MM.1S (cell line): ENCODE data around the gene GPR89B.
"Not testable (repeated sequence)": the region's sequence is repeated elsewhere in the genome, so short reads cannot be mapped to it uniquely, and the experiment has no call there.

ENCODE experiments used
- DNase-seq: peaks from one replicate; pipeline ENCODE4 v3.0.0-alpha.2; 2015
- H2AFZ ChIP-seq: fragments of 300-600 bp; sonication (generic); 2 replicates; pipeline ENCODE4 v1.6.0; 2016; ENCODE audit warnings: antibody characterized with exemption, low read length
- H3F3A ChIP-seq: fragments of 300-600 bp; sonication (generic); 2 replicates; pipeline ENCODE4 v1.6.1; 2016; ENCODE audit warnings: mild to moderate bottlenecking, antibody characterized with exemption, low read length, moderate library complexity, mixed read lengths; ENCODE audit not compliant: insufficient read depth
- H3K27ac ChIP-seq: fragments of 300-600 bp; sonication (generic); 2 replicates; pipeline ENCODE4 v1.5.1; 2016; ENCODE audit warnings: mild to moderate bottlenecking, low read length
- H3K27me3 ChIP-seq: fragments of 300-600 bp; sonication (generic); replicated peaks from 2 replicates; pipeline ENCODE4 v1.6.0; 2016; ENCODE audit warnings: low read length; ENCODE audit not compliant: insufficient read depth
- H3K36me3 ChIP-seq: fragments of 300-600 bp; sonication (generic); replicated peaks from 2 replicates; pipeline ENCODE4 v1.6.1; 2016; ENCODE audit warnings: mild to moderate bottlenecking, low read length, mixed read lengths; ENCODE audit not compliant: insufficient read depth
- H3K4me1 ChIP-seq: fragments of 300-600 bp; sonication (generic); 2 replicates; pipeline ENCODE4 v1.6.1; 2016; ENCODE audit warnings: low read length, mixed read lengths
- H3K4me2 ChIP-seq: fragments of 300-600 bp; sonication (generic); 2 replicates; pipeline ENCODE4 v1.6.0; 2016; ENCODE audit warnings: low read depth, low read length
- H3K4me3 ChIP-seq: fragments of 300-600 bp; sonication (generic); 2 replicates; pipeline ENCODE4 v1.5.1; 2016; ENCODE audit warnings: low read length, mixed read lengths
- H3K79me2 ChIP-seq: fragments of 300-600 bp; sonication (generic); 2 replicates; pipeline ENCODE4 v1.6.1; 2016; ENCODE audit warnings: mixed run types, low read length, mixed read lengths
- H3K9ac ChIP-seq: fragments of 300-600 bp; sonication (generic); 2 replicates; pipeline ENCODE4 v1.6.1; 2016; ENCODE audit warnings: low read length, mixed read lengths
- H3K9me2 ChIP-seq: fragments of 300-600 bp; sonication (generic); replicated peaks from 2 replicates; pipeline ENCODE4 v1.6.1; 2016; ENCODE audit warnings: mild to moderate bottlenecking, low read length, mixed read lengths; ENCODE audit not compliant: insufficient read depth
- H3K9me3 ChIP-seq: fragments of 300-600 bp; sonication (generic); replicated peaks from 2 replicates; pipeline ENCODE4 v1.6.1; 2016; ENCODE audit warnings: mild to moderate bottlenecking, low read length, mixed read lengths; ENCODE audit not compliant: insufficient read depth
- H4K20me1 ChIP-seq: fragments of 300-600 bp; sonication (generic); 2 replicates; pipeline ENCODE4 v1.6.1; 2016; ENCODE audit warnings: mild to moderate bottlenecking, low read length, moderate library complexity, mixed read lengths; ENCODE audit not compliant: insufficient read depth

GPR89B gene

GRCh38 chr1:147985374-147985773 is 57.2 kb downstream of the GPR89B start:
- DNase-seq, H3K4me3 ChIP-seq, H3K4me1 ChIP-seq, H3K9ac ChIP-seq, H3K9me2 ChIP-seq, H3K27ac ChIP-seq, H3F3A ChIP-seq, H3K79me2 ChIP-seq, H3K36me3 ChIP-seq, H3K27me3 ChIP-seq, H2AFZ ChIP-seq, H3K4me2 ChIP-seq, H4K20me1 ChIP-seq, H3K9me3 ChIP-seq: not testable (repeated sequence)

DNA sequence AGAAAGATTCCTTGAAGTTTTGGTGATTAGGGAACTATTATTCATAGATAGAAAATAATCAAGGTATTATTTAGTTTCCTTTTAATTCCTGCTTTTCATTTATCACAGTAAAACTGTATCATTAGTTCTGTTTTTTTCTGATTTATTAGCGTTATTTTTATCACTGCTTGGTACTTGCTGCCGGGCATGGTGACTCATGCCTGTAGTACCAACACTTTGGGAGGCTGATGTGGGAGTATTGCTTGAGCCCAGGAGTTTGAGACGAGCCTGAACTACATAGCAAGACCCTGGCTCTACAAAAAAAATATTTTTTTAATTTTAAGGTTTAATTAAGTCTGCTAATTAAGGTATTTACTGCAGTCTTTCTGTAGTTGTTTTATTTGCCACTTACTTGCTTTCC is 59.7 kb downstream of the GPR89B start:
- H3F3A ChIP-seq, H3K4me2 ChIP-seq, H3K27me3 ChIP-seq, H4K20me1 ChIP-seq, H3K4me1 ChIP-seq, H3K27ac ChIP-seq, H3K36me3 ChIP-seq, DNase-seq, H2AFZ ChIP-seq, H3K9ac ChIP-seq, H3K9me3 ChIP-seq, H3K79me2 ChIP-seq, H3K9me2 ChIP-seq, H3K4me3 ChIP-seq: not testable (repeated sequence)

- not testable (repeated sequence) for H2AFZ ChIP-seq, H3K9ac ChIP-seq, H4K20me1 ChIP-seq, H3K4me2 ChIP-seq, DNase-seq, H3K79me2 ChIP-seq, H3K9me2 ChIP-seq, H3K27ac ChIP-seq, H3K27me3 ChIP-seq, H3K4me3 ChIP-seq, H3K36me3 ChIP-seq, H3K4me1 ChIP-seq, H3F3A ChIP-seq, H3K9me3 ChIP-seq
Measured at GRCh38 chr1:147992916-147993315, 64.7 kb downstream of the GPR89B start.

- H4K20me1 ChIP-seq, H3K79me2 ChIP-seq, H3K27ac ChIP-seq, H3K4me1 ChIP-seq, H3K9me2 ChIP-seq, H3K9ac ChIP-seq, H3K27me3 ChIP-seq, H3F3A ChIP-seq, H2AFZ ChIP-seq, DNase-seq, H3K9me3 ChIP-seq, H3K4me2 ChIP-seq, H3K36me3 ChIP-seq, H3K4me3 ChIP-seq: not testable (repeated sequence)
Measured at GRCh38 chr1:147993400-147993799, 65.2 kb downstream of the GPR89B start.

DNA sequence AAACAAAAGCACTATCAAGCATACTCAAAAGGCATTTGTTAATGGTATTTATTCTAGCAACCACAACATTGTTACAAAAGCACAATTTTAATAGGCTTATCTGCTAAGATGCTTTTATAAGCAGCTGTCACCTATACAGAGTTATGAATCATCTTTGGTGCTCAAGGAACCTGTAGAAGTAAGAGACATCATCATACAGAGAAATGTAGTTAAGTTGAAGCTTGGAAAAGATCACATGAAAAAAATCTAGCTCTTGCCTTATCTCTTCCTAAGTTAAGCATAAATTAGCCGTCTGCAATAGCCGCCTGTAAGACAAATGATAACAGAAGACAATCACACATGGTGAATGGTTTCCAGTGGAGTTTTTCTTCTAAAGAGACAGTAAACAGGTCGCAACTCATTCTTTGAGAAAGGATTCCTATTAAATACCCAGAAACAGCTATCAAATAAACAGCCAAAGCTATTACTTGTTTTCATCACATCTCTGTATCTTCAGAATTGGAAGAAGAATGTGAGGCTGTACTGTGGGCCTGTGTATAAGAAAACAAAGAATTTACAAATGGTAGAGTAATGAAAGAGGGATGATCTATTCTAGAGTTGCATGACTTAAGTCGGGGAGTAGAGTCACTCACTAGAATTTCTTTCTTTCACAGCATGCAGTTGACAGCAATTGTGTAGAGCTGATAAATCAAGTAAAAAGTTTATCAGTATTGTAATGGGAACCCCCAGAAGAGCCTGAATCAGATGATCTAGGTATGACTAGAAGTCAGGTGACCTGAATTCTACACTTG is 65.8 kb downstream of the GPR89B start:
- H3K9me3 ChIP-seq, H3K9me2 ChIP-seq, H2AFZ ChIP-seq, H3K27me3 ChIP-seq, H3F3A ChIP-seq, H3K36me3 ChIP-seq, H3K79me2 ChIP-seq, H3K4me3 ChIP-seq, H3K4me2 ChIP-seq, H3K4me1 ChIP-seq, H3K27ac ChIP-seq, DNase-seq, H3K9ac ChIP-seq, H4K20me1 ChIP-seq: not testable (repeated sequence)

DNA sequence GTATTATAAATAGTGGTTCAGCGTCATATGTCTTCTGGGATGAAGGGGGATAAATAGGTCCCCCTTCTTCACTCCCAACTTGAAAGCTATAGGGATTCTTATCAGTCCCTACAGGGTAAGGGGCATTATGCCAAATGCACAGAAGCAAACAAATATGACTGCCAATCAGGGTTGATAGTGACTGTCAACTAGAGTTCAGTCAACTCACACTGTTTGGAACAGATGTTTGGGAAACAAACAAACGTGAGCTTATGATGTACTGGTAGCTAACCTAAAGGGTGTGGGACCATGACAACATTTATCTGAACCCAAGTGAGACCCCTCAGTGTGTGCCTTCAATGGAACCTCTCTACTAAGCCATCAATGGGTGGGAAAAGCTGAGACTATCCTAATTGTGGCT is 67.9 kb downstream of the GPR89B start:
- not testable (repeated sequence) for H3K9me3 ChIP-seq, H3F3A ChIP-seq, DNase-seq, H3K27ac ChIP-seq, H3K4me2 ChIP-seq, H3K9ac ChIP-seq, H2AFZ ChIP-seq, H3K9me2 ChIP-seq, H3K36me3 ChIP-seq, H4K20me1 ChIP-seq, H3K27me3 ChIP-seq, H3K4me3 ChIP-seq, H3K4me1 ChIP-seq, H3K79me2 ChIP-seq

- not testable (repeated sequence) for H3K4me2 ChIP-seq, H3K79me2 ChIP-seq, H4K20me1 ChIP-seq, H3F3A ChIP-seq, H3K4me1 ChIP-seq, H3K9ac ChIP-seq, H3K36me3 ChIP-seq, H3K27me3 ChIP-seq, DNase-seq, H3K4me3 ChIP-seq, H3K9me2 ChIP-seq, H2AFZ ChIP-seq, H3K27ac ChIP-seq, H3K9me3 ChIP-seq
Measured at GRCh38 chr1:148007724-148008123, 79.5 kb downstream of the GPR89B start.
